ENCODE data around the gene PDZD2. TPM values are rescaled to one million over a fixed set of nuclear protein-coding genes. Genes with fewer than 3 reads are reported as not detected.

The PDZD2 gene
- total RNA-seq, 4 donors from 2014 or later: 34.1 to 91.4 (median 51.0) TPM

DNA sequence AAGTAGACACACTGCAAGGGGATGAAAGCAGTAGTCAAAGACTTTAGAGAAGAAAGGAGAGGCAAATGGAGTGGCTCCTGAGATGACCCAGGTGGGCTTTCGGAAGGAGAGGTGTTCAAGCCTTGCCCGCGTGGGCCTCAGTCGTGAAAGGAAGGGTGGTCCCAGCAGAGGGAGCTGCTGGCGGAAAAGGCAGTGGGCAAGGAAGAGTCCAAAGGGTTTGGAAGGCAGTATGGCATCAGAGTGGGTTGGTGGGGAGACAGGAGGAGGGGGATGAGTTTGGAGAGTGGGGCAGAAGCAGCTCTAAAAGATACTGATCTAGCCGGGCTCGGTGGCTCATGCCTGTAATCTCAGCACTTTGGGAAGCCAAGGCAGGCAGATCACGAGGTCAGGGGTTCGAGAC is 369.8 kb downstream of the PDZD2 start:
- TF ChIP-seq CTCF (IDR thresholded peaks at IDR 0.05; ENCODE audit: low read depth): no peak

DNA sequence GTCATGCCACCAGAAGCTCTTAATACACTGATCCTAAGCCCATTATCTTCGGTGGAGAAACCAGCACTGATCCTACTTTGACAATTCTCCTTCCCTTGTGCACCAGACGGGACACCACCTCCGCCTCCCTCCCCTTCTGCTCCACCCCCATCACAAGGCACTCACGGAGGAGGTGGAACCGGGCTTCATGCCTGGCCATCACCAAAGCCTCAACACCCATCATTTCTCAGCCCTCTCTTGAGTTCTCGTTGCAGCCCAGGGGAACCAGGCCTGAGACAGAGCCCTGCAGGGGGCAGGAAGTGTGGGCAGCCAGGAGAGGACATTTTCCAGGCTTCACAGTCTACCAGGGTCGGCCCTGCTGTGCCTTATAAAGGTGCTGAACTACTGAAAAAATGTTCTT is 374.7 kb downstream of the PDZD2 start:
- TF ChIP-seq CTCF (IDR thresholded peaks at IDR 0.05; ENCODE audit: low read depth): no peak

DNA sequence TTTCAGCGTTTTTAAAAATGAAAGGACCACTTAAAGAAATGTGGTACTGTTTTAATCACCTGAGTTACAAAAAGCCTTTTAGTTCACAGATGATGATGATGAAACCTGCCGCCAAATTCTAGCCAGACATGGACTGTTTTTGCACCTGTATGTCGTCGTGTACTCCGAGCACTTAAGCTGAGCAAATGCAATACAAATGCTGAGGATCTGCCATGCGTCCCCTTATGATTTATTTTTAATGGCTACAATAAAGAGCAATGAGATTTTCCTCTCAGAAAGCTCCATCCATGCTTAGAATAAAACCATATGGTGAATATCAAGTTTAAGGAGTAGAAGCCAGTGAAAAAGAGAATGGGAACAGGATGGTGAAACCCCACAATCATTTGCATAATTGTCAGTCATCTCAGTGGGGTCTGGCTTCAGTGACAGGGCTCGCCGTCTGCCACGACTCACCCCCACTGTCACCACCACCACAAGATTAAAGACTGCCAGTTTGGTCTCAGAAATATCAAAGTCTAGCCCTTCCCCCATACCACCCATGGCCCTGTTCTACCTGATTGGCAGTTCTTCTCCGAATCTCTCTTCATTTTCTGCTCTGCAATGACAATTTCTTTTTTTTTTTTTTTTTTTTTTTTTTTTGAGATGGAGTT is 375.3 kb downstream of the PDZD2 start:
- no peak for TF ChIP-seq CTCF (IDR thresholded peaks at IDR 0.05; ENCODE audit: low read depth)

DNA sequence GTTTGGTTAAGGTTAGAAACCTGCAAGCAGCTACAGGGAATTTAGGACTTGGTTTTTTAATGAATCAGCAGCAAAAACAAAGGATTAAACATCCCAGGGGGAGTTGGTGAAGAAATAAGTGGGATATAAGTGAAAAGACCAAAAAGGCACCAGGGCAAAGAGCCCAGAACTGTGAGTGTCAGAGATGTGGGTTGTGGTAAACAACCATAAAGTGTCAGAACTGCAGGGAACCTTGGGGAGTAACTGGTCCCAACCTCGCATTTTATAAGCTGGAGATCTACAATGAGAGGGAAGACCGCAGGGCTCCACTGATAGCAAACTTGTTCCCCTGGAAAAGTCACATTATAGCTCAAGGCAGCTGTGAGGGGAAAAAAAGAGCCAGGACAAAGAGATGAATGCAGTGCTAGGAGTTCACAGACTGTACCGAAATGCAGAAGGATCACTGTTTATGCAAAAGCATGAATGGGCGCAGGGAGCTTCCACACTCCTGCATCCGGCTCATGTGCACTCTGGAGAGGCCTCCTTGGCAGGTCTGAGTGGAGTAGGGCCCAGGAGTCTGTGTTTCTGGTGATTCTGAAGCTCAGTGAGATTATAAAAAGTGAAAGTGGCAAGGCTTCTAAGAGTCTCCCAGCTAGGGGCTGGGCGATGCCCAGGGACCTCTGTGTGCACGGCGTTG is 378.9 kb downstream of the PDZD2 start:
- TF ChIP-seq CTCF (IDR thresholded peaks at IDR 0.05; ENCODE audit: low read depth): no peak

DNA sequence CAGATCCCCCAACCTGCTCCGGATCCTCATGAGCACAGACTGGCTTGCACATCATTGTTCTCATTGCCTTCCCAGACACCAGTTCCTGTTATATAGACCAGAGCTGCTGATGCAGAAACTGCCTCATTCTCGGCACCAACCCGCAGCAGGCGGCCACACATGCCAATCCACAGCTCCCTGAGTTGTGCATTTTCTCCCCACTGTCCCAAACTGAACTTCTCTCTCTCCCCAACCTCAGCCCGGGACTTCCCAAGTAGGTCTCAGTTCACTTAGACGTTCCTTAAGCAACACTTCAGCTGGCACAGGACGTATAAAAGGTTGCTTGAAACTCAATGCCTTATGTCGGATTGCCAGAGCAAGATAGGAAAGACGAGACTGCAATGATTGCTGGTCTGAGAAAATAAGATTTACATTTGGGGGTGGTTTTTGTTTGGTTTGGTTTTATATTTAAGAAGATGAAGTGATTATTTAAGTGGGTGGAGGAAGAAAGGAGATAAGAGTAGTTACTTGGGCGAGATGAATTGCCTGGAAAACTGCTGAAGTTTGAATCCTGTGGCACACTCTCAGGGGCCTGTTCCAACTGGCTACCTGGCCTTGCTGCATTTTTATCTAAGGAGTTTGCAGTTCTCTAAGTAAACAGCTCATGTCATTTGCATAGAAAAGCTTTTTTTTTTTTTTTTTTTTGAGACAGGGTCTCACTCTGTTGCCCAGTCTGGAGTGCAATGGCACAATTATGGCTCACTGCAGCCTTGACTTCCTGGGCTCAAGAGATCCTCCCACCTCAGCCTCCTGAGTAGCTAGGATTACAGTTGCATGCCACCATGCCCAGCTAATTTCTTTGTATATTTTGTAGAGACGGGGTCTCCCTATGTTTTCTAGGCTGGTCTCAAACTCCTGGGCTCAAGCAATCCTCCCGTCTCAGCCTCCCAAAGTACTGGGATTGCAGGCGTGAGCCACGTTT is 379.8 kb downstream of the PDZD2 start:
- TF ChIP-seq CTCF (IDR thresholded peaks at IDR 0.05; ENCODE audit: low read depth): no peak

DNA sequence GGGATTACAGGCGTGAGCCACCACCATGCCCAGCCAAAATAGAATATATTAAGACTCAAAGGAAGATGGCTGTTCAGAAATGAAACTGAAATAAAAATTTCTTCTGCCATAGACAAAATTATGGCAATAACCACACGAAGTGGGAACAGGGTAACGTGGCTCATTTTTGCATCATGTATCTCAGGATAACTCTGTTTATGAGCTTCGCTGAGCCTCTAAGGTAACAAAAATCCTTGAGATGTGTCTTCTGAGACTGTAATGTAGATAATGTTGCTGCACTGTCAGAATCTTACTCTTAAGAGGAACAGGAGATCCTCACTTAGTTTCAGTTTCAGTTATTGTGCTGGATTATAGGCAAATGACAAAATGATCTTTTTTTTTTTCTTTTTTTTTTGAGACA is 381.3 kb downstream of the PDZD2 start:
- TF ChIP-seq CTCF (IDR thresholded peaks at IDR 0.05; ENCODE audit: low read depth): no peak

GRCh38 chr5:32020946-32021345 is 382.0 kb downstream of the PDZD2 start:
- no peak for TF ChIP-seq CTCF (IDR thresholded peaks at IDR 0.05; ENCODE audit: low read depth)

Data from subcutaneous adipose tissue (tissue), 4 donors.